HG03025 (cell line): ENCODE results near the gene URB1.
"Not testable (repeated sequence)": the region's sequence is repeated elsewhere in the genome, so short reads cannot be mapped to it uniquely, and the experiment has no call there.

Source experiments
- ATAC-seq: cut with Tn5 transposase; IDR thresholded peaks from one replicate; pipeline ENCODE4 v1.9.1; 2021; ENCODE audit warnings: mild to moderate bottlenecking, moderate library complexity; ENCODE audit not compliant: unreplicated experiment, low FRiP score

The URB1 gene

DNA sequence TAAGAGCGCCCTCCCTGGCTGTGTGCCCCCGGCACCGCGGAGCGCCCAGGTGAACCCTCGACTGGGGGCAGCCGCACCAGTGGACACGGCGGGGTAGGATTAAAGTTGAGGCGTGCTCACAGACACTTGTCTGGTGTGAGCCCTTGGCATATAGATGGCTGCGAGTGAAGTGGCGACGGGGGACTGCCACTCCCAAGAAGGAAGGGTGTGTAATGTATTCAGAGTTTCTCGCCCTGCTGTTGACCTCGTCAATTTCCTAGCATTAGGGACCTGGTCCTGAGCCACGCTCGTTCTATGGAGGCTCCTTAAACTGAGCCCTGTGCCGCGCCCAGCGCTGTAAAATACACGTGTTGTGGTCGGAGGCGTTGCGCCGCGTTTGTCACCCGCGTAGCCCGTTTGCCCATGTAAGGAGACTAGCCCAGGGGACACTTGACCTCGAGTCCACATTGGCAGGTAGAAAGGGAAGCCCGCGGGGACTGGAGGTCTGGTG lies 20.2 kb upstream of the URB1 start:
- no peak for ATAC-seq

DNA sequence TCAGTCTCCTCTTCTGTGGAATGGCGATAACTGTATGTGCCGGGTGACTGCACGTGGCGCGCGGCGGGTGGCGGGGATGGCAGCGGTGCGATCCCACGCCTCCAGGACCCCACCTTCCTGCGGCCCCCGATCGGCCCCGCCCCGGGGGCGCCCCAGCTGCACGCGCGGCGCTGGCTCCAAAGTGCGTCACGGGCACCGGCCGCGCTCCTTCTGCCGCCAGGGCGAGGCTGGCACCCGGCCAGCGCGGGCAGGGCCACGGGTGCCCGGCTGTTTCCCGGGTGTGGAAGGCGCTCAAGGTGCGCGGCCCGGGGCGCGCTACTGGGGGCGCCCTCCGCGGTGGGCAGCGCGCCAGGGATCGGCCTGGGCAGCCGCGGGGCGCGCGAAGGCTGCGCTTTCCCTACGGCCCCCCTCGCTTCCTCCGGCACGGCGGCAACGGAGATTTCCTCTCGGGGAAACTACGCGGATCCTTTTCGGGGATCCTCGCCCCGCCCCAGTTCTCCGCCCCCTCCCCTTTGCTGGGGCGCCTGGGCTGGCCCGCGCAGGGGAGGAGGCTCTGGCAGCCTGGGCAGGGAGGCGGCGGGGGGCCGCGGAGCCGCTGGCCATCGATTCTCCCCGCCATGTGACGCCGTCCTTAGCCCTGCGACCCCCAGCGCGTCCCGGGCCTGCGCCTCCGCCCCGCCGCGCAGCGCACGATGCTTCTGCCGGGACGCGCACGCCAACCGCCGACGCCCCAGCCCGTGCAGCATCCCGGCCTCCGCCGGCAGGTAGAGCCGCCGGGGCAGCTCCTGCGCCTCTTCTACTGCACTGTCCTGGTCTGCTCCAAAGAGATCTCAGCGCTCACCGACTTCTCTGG lies 19.6 kb upstream of the URB1 start, which contains the start of gene EVA1C:
TSS of gene EVA1C (plus strand) at position 545 of the 853 bp plus-strand sequence. CDS start at position 693, 148 bp downstream.
- ATAC-seq: no peak

DNA sequence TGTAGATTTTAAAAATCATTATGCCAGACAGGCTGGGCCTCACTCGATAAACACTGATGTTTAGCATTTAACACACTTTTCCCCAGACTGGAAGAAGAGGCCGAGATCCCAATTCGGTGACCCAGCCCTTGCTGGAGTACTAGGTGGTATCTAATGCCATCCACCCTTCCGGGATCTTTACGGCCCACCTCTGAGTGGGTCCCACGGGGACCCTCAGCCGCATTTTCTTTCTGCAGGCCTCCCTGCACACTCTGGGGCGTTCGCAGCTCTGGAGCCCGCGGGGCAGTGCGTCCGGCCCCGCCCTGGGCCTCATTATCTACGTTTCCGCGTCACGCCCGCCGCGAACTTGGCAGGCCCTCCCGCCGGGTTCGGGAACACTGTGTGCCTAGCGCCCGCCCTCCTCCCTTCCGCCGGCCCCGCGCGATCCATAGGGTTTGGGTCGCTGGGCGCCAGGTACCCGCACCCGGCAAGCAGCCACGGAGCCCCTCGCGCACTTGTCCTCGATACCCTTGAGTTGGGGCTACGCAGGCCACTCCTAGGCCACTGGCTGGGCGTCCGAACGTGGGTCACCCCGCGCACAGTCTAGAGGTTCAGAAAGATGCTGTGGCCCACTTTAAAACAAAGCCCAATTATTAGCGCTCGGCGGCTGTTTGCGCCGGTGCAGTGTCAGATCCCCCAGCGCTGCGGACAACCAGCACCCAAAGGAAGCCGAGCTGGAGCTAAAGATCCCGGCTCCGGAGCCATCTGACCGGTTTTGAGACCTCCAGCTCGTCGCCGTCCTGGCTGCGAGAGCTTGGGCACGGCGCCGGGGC lies 18.7 kb upstream of the URB1 start:
- no peak for ATAC-seq

DNA sequence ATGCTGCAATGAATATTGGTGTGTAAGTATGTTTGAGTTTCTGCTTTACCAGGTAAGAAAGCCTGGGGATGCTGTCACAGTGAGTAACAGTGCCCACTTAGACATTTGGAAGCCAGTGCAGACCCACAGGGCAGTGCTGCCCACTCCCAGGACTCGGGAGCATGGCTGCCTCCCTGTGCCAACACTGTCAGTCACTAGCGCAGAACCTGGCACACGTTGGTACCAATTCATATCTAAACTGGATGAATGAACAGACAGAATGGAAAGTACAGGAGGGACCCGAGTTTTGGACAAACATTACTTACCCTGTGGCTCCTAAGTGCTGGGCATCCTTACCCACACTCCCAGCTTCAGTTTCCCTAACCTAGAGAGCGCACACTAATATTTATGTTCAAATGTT lies 18.1 kb upstream of the URB1 start:
- no peak for ATAC-seq

DNA sequence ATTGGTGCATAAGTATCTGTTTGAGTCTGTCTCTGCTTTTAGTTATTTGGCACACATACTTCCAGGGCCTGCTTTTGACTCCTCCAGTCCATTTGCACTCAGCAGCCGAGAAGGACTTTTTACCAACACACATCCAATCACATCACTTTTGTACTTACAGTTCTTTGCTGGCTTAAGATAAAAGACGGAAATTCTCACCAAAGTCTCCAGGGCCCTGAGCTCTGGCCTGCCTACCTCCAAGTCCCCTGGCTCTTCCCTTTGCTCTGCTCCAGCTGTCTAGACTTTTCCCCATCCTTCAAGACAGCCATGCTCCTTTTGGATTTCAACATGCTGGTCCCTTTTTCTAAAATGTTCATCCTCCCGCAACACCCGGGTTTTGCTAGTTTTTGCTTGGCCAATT lies 17.5 kb upstream of the URB1 start:
- ATAC-seq: no peak

DNA sequence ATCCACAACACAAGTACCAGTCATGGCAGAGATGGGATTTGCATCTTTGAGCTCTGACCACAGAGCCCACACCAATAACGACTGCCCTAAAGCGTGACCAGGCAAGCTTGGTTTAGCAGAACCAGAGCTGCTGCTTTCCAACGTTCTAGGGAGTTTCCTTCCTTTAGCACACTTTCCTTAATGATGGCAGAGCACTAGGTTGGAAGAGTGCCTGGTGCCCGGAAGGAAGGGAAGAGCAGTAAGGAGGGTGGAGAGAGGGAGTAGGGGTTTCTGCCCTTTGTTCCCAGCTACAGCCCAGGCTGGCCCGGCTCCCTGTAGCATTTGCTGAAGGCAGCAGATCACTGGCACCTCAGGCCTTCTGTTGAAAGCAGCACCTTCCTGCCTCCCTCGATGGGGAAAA lies 13.6 kb upstream of the URB1 start:
- ATAC-seq: no peak

DNA sequence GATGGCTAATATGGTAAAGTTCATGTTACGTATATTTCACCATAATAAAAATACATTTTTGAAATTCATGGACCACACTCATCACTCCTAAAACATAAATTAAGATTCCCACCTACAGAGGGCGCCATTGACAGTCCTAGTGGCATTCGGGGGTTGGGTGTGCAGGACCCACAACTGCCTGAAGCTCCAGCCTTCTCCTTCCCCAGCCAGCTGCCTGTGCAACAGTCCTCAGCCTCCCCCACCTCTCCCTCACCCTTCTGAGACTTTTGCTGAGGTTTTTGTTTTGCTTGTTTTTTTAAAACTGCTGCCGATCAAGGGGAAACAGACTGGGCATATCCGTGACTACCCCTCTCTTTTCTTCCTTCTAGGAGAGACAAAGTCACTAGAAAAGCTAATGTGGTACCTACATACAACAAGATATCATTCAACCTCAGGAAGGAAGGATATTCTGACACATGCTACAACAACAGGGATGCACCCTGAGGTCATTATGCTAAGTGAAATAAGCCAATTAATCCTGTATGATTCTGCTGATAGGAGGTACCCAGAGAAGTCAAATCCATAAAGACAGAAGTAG lies 10.5 kb upstream of the URB1 start:
- no peak for ATAC-seq

DNA sequence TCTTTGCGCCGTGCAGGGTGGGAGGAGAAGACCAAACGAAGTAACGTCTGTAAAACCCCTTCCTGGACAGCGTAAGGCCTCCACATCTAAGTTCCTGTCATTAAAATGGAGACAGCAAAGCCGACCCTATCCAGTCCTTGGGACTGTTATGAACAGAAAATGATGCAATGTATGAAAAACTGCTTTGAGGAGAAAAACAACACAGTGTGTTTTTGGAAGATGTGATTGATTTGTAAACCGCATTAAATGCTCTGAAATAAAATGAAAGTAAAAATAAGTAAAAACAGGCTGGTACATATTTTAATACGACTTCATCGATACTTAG lies 827 bp upstream of the URB1 start:
- ATAC-seq: no peak

DNA sequence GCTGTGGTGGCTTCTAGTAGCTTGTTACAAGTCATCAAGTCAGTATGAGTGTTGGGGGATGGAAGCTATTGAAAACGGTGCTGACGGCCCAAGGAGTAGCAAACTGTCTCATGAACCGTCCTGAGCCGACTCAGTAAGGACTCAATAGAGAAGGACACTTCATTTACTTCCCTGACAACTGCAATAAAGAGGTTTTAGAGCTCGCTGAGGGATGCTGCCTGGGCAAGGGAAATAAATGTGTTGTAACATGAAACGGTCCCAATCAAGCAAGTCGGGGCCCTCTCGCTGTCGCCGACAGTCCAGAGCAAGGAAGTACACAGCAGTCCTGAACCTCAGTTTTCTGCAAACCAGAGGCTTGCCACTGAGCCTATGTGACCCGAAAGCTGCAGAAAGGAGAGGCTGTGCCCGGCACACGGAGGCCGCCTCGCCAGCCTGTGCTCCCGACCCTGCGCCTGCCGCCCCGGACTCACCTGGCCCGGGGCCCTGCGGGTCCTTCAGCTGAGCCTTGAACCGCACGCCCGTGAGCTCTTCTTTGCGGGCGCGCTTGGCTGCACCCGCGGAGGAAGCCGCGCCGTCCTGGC lies 423 bp downstream of the URB1 start:
- ATAC-seq: peak; percentile 46

DNA sequence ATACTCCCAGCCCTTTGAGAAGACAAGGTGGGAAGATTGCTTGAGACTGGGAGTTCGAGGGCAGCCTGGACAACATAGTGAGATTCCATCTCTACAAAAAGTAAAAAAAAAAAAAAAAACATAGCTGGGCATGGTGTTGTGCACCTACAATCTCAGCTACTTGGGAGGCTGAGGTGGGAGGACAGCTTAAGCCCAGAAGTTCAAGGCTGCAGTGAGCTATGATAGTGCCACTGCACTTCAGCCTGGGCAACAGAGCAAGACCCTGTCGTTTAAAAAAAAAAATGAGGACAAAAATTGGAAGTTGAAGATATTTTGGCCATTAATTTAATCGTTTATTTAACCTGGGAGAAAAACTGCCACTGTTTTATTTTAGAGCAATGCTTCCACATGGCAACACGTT lies 1.1 kb downstream of the URB1 start:
- no peak for ATAC-seq

DNA sequence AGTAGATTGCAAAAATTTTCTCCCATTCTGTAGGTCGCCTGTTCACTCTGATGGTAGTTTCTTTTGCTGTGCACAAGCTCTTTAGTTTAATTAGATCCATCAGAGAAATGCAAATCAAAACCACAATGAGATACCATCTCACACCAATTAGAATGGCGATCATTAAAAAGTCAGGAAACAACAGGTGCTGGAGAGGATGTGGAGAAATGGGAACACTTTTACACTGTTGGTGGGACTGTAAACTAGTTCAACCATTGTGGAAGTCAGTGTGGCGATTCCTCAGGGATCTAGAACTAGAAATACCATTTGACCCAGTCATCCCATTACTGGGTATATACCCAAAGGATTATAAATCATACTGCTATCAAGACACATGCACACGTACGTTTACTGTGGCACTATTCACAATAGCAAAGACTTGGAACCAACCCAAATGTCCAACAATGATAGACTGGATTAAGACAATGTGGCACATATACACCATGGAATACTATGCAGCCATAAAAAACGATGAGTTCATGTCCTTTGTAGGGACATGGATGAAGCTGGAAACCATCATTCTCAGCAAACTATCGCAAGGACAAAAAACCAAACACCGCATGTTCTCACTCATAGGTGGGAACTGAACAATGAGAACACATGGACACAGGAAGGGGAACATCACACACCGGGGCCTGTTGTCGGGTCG lies 2.1 kb downstream of the URB1 start:
- not testable (repeated sequence) for ATAC-seq

DNA sequence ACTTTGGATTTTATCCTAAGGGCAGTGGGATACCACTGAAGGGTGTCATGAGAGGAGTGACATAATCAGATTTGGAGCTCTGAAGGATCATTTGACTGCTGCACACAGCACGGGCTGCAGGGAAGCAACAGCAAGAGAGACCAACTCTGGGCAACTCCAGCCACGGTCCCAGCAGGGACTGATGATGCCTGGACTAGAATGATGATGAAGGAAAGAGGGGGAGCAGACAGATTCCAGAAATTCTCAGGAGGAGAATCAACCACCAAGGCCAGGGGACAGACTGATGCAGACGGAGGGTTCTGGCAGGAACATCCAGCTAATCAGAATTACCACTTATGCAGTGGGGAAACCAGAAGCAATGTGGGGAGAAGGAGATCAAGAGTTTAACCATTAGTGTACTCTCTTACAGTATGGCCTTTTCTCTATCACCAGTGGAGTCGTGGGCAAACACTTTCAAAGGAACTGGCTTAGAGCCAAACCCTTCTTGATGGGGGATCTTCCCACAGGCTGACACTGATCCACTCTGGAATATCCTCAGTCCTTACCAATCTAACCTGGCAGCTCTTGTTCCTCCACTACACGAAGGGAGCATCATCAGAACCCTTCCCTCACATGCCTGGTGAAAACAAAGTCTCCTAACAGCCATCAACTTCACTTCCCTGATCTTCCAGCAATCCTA lies 3.3 kb downstream of the URB1 start:
- ATAC-seq: no peak

DNA sequence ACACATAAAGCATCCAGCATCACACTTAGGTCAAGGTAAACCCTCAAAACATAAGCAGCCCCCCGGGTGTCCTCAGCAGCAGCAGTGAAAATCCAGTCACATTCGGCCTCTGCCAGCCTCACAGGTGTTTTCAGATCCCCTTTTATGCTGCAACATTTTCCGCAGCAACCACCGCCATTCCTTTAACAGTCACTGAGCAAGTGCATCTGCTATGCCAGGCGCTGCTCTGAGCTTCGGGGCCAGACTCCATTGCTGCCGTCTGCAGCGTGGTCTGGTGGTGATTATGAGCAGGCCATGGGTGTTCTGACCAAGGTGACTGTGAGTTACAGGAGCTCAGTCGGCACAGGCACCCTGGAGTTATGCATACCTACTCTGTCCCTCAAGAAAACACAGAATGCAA lies 4.5 kb downstream of the URB1 start:
- ATAC-seq: no peak

DNA sequence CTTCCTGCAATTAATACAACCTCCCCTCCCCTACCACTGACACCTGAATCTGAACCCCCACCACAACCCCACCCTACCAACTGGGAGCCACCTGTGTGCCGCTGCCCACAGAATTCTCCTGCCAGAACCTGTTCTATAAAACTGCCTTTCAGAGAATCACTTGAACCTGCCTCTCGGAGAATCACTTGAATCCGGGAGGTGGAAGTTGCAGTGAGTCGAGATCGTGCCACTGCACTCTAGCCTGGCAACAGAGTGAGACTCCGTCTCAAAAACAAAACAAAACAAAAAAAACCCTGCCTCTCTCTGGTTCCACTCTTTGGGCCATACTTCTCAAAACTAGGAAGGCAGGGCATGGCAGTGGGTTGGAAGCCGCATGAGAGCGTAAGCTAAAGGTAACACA lies 5.7 kb downstream of the URB1 start:
- no peak for ATAC-seq

DNA sequence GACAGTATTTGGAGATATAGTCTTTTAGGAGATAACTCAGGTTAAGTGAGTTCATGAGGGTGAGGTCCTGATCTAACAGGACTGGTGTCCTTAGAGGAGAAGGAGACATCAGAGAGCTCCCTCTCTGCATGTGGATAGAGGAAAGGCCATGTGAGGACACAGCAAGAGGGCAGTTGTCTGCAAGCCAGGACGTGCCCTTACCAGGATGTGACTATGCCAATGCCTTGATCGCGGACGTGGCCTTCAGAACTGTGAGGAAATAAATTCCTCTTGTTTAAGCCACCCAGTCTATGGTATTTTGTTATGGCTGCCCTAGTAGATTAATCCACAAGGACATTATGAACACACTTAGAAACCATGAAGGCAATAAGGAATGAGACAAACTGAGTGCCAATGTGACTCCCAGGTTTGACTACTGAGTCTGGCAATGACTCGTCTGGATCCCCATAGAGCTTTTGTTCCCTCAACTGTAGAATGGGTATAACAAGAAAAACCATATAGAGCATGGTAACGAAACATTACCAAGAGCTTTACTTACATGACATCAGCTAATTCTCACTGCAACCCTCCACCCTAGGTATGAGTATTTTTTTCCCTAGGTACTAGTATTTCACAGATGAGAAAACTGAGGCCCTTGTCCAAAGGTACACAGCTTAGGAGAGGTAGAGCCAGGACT lies 6.5 kb downstream of the URB1 start:
- ATAC-seq: no peak

DNA sequence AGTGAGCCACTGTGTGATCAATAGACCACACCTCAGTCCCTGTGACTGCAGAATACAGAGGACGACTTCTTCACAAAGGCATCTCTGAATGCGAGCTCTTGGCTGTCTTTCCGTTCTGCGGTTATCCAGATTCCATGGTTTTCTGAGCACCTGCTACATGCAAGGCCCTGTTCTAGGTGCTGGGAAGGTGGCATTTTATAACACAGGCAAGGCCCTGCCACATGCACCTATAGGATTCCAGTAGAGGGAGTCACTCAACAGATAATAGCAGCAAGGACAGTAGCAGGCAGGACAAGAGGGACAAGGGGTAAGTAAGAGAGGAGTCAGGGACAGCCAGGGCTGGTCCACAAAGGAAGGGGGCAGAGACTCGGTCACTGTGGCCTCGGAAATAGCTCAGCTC lies 9.0 kb downstream of the URB1 start:
- ATAC-seq: no peak

DNA sequence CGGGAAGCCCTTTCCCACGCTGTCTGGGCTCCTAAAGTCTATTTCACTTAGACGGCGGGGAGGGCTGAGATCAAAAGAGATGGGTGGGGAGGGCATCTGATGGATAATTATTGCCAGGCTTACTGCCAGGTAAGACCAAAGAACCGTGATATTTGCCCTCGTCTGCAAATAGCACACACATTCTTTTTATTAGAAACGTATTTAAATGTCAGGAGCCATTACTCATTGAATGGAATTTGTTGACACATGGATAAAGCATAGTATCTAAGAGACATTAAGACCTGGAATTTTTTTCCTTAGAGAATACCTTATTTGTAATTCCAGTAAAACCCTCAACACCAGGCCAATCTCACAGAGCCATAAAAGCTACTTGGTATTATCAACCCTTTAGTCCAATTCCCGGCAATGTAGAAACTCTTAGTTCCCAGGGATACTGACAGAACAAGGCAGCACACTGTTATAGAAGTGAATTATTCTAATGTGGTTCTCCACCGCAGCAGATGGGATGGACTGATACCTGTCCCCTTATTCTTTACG lies 10.6 kb downstream of the URB1 start:
- no peak for ATAC-seq

DNA sequence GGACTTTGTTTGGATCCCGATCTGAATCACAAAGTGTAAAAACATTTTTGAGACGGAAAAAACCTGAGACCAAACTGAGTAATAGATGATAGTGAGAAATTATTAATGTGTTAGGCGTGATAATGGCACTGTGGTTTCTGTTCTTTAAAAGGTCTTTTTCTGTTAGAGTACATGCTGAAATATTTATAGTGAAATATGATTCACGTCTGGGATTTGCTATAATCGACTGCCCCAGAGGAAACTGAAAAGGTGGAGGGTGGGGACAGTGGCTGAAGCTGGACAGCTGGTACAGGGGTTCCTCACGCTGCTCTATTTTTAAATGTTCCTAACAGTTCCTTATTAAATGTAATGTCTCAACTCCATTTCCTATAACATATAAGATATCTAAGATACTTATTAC lies 11.2 kb downstream of the URB1 start:
- no peak for ATAC-seq

DNA sequence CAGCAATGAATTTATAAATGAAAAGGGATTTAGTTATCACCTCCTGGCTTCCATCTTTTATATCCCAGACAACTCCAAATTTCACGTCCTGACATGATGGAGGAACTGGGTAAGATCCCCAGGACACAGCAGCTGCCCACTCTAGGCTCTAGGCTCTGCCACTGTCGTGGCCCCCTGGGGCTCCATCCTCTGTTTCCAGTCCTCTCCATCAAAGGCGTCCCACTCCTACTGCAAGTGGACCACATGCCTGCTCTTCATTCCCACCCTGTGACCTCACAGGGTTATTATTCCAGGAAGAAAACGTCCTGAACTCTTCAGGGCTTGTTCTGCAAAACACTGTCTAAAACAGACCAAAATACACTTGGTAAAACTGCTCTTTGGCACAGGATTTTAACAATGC lies 11.9 kb downstream of the URB1 start:
- no peak for ATAC-seq
